Activated CD8-positive, alpha-beta memory T cell treated with anti-CD3 and anti-CD28 coated beads for 24 hours (primary cell): ENCODE results near the gene NCBP2.

Experiments
- DNase-seq: peaks from one replicate; pipeline ENCODE4 v3.0.0-alpha.2; 2020

NCBP2 gene

DNA sequence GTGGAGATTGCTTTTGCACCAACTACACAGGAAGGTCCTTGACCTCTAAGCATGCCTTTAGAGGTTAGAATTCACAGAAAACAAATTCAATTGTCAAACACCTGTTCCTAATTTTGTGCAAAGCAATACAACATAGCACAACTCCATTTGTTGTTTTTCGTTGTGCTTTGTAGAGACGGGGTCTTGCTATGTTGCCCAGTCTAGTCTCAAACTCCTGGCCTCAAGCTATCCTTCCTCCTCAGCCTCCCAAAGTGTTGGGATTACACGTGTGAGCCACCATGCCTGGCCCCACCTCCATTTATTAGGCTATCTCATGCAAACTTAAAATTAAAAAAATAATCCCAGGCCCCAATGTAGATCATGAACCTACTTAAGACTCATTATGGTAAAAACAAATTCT, 6.0 kb downstream of the NCBP2 start:
- DNase-seq, result no peak

GRCh38 chr3:196932600-196932999, 9.7 kb downstream of the NCBP2 start:
- DNase-seq, result no peak

GRCh38 chr3:196931828-196932587, 10.3 kb downstream of the NCBP2 start:
- no peak for DNase-seq

- no peak for DNase-seq
Observed at GRCh38 chr3:196931157-196931556, 11.2 kb downstream of the NCBP2 start.

- no peak for DNase-seq
Observed at GRCh38 chr3:196927571-196928453, 14.5 kb downstream of the NCBP2 start.

- DNase-seq, result no peak
Observed at GRCh38 chr3:196920733-196921132, 21.6 kb downstream of the NCBP2 start.

DNA sequence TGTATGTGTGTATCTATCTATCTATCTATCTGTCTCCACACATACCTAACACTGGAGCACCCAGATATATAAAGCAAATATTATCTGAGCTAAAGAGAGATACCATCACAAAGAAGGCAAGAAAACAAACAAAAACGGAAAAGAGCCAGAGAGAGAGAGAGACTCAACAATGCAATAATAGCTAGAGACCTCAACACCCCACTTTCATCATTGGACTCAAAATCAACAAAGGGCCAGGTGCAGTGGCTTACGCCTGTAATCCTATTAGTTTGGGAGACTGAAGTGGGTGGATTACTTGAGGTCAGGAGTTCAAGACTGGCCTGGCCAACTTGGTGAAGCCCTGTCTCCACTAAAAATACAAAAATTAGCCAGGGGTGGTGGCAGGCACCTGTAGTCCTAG, 23.4 kb downstream of the NCBP2 start:
- DNase-seq, result no peak

DNA sequence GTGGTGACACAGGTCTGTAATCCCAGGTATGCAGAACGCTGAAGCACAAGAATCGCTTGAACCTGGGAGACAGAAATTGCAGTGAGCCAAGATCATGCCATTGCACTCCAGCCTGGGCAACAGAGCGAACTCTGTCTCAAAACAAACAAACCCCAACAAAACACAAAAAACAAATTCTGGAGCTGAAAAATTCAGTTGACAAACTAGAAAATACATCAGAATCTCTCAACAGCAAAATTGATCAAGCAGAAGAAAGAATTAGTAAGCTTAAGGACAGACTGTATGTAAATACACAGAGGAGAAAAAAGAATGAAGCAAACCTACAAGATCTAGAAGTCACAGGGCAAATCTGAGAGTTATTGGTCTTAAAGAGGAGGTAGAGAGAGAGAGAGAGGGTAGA, 25.3 kb downstream of the NCBP2 start:
- DNase-seq, result no peak

GRCh38 chr3:196916221-196916620, 26.1 kb downstream of the NCBP2 start:
- DNase-seq, result no peak

- DNase-seq, result no peak
Observed at GRCh38 chr3:196915375-196915774, 27.0 kb downstream of the NCBP2 start.

GRCh38 chr3:196914866-196915265, 27.5 kb downstream of the NCBP2 start:
- no peak for DNase-seq

DNA sequence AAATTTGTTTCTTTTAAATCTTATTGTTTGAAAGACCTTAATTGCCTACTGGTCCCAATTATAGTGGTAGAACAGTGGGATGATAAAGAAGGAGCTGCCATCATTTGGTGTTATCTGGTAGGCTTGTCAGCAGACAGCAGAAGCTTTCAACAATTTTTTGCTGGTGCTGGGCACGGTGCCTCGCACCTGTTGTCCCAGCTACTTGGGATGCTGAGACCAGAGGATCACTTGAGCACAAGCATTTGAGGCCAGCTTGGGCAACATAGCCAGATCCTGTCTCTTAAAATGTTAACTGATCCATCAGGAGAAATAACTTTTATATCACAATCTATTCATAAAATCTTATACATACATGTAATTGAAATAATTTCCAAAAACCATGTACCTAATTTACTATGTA, 38.6 kb downstream of the NCBP2 start:
- DNase-seq, result no peak

DNA sequence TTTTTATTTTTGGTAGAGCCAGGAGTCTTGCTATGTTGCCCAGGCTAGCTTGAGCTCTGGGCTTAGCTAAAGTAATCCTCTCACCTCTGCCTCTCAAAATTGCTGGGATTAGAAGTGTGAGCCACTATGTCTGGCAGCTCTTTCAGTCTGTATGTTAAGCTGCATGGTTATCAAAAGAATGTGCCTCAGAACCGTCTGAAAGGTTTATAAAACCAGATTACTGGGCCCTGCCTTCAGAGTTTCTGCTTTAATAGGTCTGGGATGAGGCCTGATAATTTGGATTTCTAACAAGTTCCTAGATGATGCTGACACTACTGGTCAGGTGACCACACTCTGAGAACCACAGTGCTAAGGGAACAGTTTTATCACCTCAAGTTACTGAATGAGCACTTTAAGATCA, 40.0 kb downstream of the NCBP2 start:
- DNase-seq, result no peak

GRCh38 chr3:196901768-196902167, 40.6 kb downstream of the NCBP2 start:
- no peak for DNase-seq

GRCh38 chr3:196896229-196896628, 46.1 kb downstream of the NCBP2 start:
- no peak for DNase-seq

GRCh38 chr3:196894557-196895295, 47.6 kb downstream of the NCBP2 start:
- no peak for DNase-seq

GRCh38 chr3:196889844-196890708, 52.3 kb downstream of the NCBP2 start:
- DNase-seq, result no peak

DNA sequence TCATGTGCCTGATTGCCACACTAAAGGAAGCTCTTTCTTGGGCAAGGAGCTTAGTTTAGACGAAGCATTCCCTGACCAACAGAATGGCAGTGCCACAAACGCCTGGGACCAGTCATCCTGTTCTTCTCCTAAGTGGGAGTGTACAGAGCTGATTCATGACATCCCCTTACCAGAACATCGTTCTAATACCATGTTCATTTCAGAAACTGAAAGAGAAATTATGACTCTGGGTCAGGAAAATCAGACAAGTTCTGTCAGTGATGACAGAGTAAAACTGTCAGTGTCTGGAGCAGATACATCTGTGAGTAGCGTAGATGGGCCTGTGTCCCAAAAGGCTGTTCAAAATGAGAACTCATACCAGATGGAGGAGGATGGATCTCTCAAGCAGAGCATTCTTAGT, 56.2 kb downstream of the NCBP2 start:
- DNase-seq, result no peak
